GM12878 (cell line): ENCODE measurements around the gene WWTR1. TPM values are rescaled to one million over a fixed set of nuclear protein-coding genes. Genes with fewer than 3 reads are reported as not detected.

Experiments
- ATAC-seq: fragments of 200-7000 bp; cut with Tn5 transposase; 3 replicates; pipeline ENCODE4 v1.9.1; 2020; ENCODE audit warnings: mild to moderate bottlenecking, moderate library complexity
- BruUV-seq: library from RNA; stranded (reverse); fragments of 400-500 nt; replicated peaks from 2 replicates; lab custom pipeline; 2021; lab: Mats Ljungman, UMichigan
- CTCF ChIA-PET: fragments of 300-600 bp; sonication (Branson Sonifier 250); formaldehyde crosslinking; extraction: SDS; loops from one replicate; lab custom pipeline; 2021; ENCODE audit warnings: inconsistent platforms; lab: Yijun Ruan, JAX
- POLR2A ChIA-PET: fragments of 350-600 bp; formaldehyde crosslinking; extraction: SDS; loops from one replicate; lab custom pipeline; 2021; ENCODE audit warnings: inconsistent platforms; lab: Charles Lee
- RAD21 ChIA-PET: fragments of 300-600 bp; sonication (Branson Sonifier 250); formaldehyde crosslinking; loops from one replicate; lab custom pipeline; 2023; ENCODE audit warnings: antibody characterized with exemption; ENCODE audit not compliant: unreplicated experiment; lab: Charles Lee
- SMC1A ChIA-PET: fragments of 300-600 bp; sonication (Branson Sonifier 250); formaldehyde crosslinking; loops from one replicate; lab custom pipeline; 2023; ENCODE audit not compliant: unreplicated experiment, uncharacterized antibody; lab: Charles Lee
- DNase-seq: peaks from one replicate; pipeline ENCODE4 v3.0.0-alpha.2; 2011; ENCODE audit warnings: low read depth, low spot score
- FAIRE-seq: peaks from 3 replicates; lab custom pipeline; 2011; peaks lifted over from hg19 to GRCh38; lab: Jason Lieb, UNC
- H2AFZ ChIP-seq: 2 replicates; pipeline ENCODE4 v1.6.0; 2011; ENCODE audit warnings: low read depth, low read length, control low read depth; ENCODE audit not compliant: control insufficient read depth
- H3K27ac ChIP-seq: 2 replicates; pipeline ENCODE4 v1.5.1; 2011; ENCODE audit warnings: control low read depth; ENCODE audit not compliant: control insufficient read depth, insufficient read depth
- H3K27me3 ChIP-seq, 2 experiments: replicated peaks in 1 of 2; 2 replicates each; pipeline versions ENCODE4 v1.6.0 to v1.6.1; 2011; ENCODE audit warnings: low read length in 1 of 2; ENCODE audit not compliant: control insufficient read depth in 2 of 2, insufficient read depth in 2 of 2
- H3K36me3 ChIP-seq, 2 experiments: 2 replicates each; pipeline ENCODE4 v1.5.1; 2011; ENCODE audit warnings: low read length in 1 of 2; ENCODE audit not compliant: control insufficient read depth in 2 of 2, insufficient read depth in 2 of 2
- H3K4me1 ChIP-seq: 2 replicates; pipeline ENCODE4 v1.6.1; 2011; ENCODE audit warnings: mild to moderate bottlenecking, low read length, moderate library complexity, mixed read lengths; ENCODE audit not compliant: control insufficient read depth, insufficient read depth
- H3K4me2 ChIP-seq: 2 replicates; pipeline ENCODE4 v1.6.0; 2011; ENCODE audit warnings: control low read depth; ENCODE audit not compliant: control insufficient read depth, insufficient read depth
- H3K4me3 ChIP-seq: fragments of 200-600 bp; sonication (generic); 2 replicates; pipeline ENCODE4 v1.5.1; 2016
- H3K79me2 ChIP-seq: 2 replicates; pipeline ENCODE4 v1.6.0; 2011; ENCODE audit warnings: low read length; ENCODE audit not compliant: control insufficient read depth, insufficient read depth
- H3K9ac ChIP-seq: 2 replicates; pipeline ENCODE4 v1.8.0; 2011; ENCODE audit warnings: low read length, control low read depth, mixed read lengths; ENCODE audit not compliant: control insufficient read depth, insufficient read depth
- H3K9me3 ChIP-seq: replicated peaks from 3 replicates; pipeline ENCODE4 v1.5.1; 2011; ENCODE audit warnings: mild to moderate bottlenecking, low read length; ENCODE audit not compliant: control insufficient read depth, insufficient read depth
- H4K20me1 ChIP-seq: 2 replicates; pipeline ENCODE4 v1.6.0; 2011; ENCODE audit not compliant: control insufficient read depth, insufficient read depth
- BCL3 ChIP-seq: IDR thresholded peaks from 2 replicates; pipeline ENCODE4 v1.6.1; 2011; ENCODE audit warnings: borderline replicate concordance, low read depth, mild to moderate bottlenecking, moderate library complexity, low read length; ENCODE audit not compliant: insufficient read depth, poor library complexity, severe bottlenecking
- DPF2 ChIP-seq: fragments of 450-650 bp; IDR thresholded peaks from 2 replicates; pipeline ENCODE4 v1.6.1; 2017; ENCODE audit warnings: mild to moderate bottlenecking
- KDM1A ChIP-seq: fragments of 200-600 bp; sonication (generic); IDR thresholded peaks from 2 replicates; pipeline ENCODE4 v1.6.1; 2016; ENCODE audit warnings: borderline replicate concordance
- KLF5 ChIP-seq: fragments of 450-650 bp; IDR thresholded peaks from 2 replicates; pipeline ENCODE4 v1.6.1; 2014; ENCODE audit warnings: mild to moderate bottlenecking; ENCODE audit not compliant: partially characterized antibody
- MAX ChIP-seq: IDR thresholded peaks from 2 replicates; pipeline ENCODE4 v1.6.1; 2012; ENCODE audit warnings: low read depth, low read length, improper control_type of control experiment
- MEF2A ChIP-seq: IDR thresholded peaks from 2 replicates; pipeline ENCODE4 v1.6.1; 2011; ENCODE audit warnings: low read depth, mild to moderate bottlenecking, low read length, moderate library complexity; ENCODE audit not compliant: insufficient read depth
- MLLT1 ChIP-seq: fragments of 450-650 bp; IDR thresholded peaks from 2 replicates; pipeline ENCODE4 v1.6.1; 2016; ENCODE audit warnings: mild to moderate bottlenecking
- NRF1 ChIP-seq: conservative IDR thresholded peaks from 2 replicates; pipeline ENCODE4 v1.6.1; 2011; ENCODE audit warnings: mild to moderate bottlenecking, low read depth, low read length, improper control_type of control experiment
- PBX3 ChIP-seq: IDR thresholded peaks from 2 replicates; pipeline ENCODE4 v1.6.1; 2011; ENCODE audit warnings: mild to moderate bottlenecking, low read depth, low read length, moderate library complexity; ENCODE audit not compliant: insufficient replicate concordance
- POU2F2 ChIP-seq: IDR thresholded peaks from 3 replicates; pipeline ENCODE4 v1.6.1; 2011; ENCODE audit warnings: low read depth, mild to moderate bottlenecking, low read length, borderline replicate concordance
- RAD51 ChIP-seq: fragments of 450-650 bp; IDR thresholded peaks from 2 replicates; pipeline ENCODE4 v1.6.1; 2016; ENCODE audit warnings: moderate library complexity, mild to moderate bottlenecking, inconsistent platforms
- RCOR1 ChIP-seq: conservative IDR thresholded peaks from 2 replicates; pipeline ENCODE4 v1.6.1; 2012; ENCODE audit warnings: low read depth, low read length, improper control_type of control experiment
- RELA ChIP-seq: fragments of 450-650 bp; IDR thresholded peaks from 2 replicates; pipeline ENCODE4 v1.8.0; 2014; ENCODE audit warnings: borderline replicate concordance; ENCODE audit not compliant: partially characterized antibody
- TCF7 ChIP-seq: IDR thresholded peaks from 2 replicates; pipeline ENCODE4 v1.6.1; 2014; ENCODE audit warnings: antibody characterized with exemption, borderline replicate concordance
- WGBS: methylation state at CpG from one replicate; pipeline ENCODE4 v1.1.6; 2016; ENCODE audit warnings: low lambda C conversion rate; ENCODE audit not compliant: insufficient replicate concordance, insufficient coverage; ENCODE audit errors: missing lambda C conversion rate; 5-methylcytosine and 5-hydroxymethylcytosine counted together
- in situ Hi-C: fragments of 300-500 bp; cut with MboI; formaldehyde crosslinking; loops from 9 replicates; pipeline ENCODE4 v1.14.3; 2018; ENCODE audit warnings: mixed read lengths
- intact Hi-C: fragments of 100-400 bp; cut with micrococcal nuclease; formaldehyde crosslinking; loops from one replicate; pipeline ENCODE4 v1.14.2; 2022; ENCODE audit not compliant: unreplicated experiment
- polyA plus RNA-seq, 11 experiments: library from polyadenylated mRNA; depleted of rRNA in 4 of 11; unstranded in 6 of 11; stranded (reverse) in 5 of 11; fragments of >200 nt; fragmentation: Nextera tagmentation in 4 of 11; fragmentation: Illumina TruSeq in 1 of 11; extraction: Ambion mirVana in 4 of 11; extraction: Trizol in 1 of 11; gene quantifications; 1 replicate in 1 of 11; 2 replicates in 10 of 11; pipeline versions ENCODE4 v1.2.1 to v1.2.3, GENCODE V29; 2011 to 2016; ENCODE audit warnings: inconsistent platforms in 2 of 11, missing spikeins in 2 of 11, low read depth in 1 of 11
- total RNA-seq, 4 experiments: library from RNA; depleted of rRNA in 3 of 4; stranded (reverse); fragments of >200 nt in 3 of 4; fragmentation: Illumina TruSeq in 1 of 4; extraction: Trizol in 1 of 4; gene quantifications; 2 replicates each; pipeline versions ENCODE4 v1.2.1 to v1.2.3, GENCODE V29; 2013 to 2021

The WWTR1 gene
- total and polyA plus RNA-seq, 10 of the 15 experiments (the other 5 are each of a cell fraction or from before 2014, with no cell fraction given): 2.5 to 18.5 (median 5.8) TPM

- TF ChIP-seq MLLT1: no peak
- no peak for TF ChIP-seq POU2F2
- no peak for TF ChIP-seq RELA
- TF ChIP-seq KDM1A: no peak
- no peak for TF ChIP-seq MAX
- TF ChIP-seq TCF7: no peak
- no peak for TF ChIP-seq RCOR1
- no peak for TF ChIP-seq BCL3
- TF ChIP-seq DPF2: no peak
These were observed 119.5 kb downstream of the WWTR1 start (continued) for GRCh38 chr3:149538371-149538770.

- CTCF ChIA-PET: interaction anchor here (6.5 to 6.9 kb wide), 2 partner anchors 181 to 234 kb away, joined by 128 to 150 read pairs; no protein-coding TSS in a partner anchor
- SMC1A ChIA-PET: interaction anchor here (0.7 to 6.9 kb wide), 5 partner anchors 16 to 180 kb away, joined by 3 to 90 read pairs (median 3); no protein-coding TSS in a partner anchor
These were observed 121.4 kb downstream of the WWTR1 start for GRCh38 chr3:149536429-149536828.

More at GRCh38 chr3:149536429-149536828, 121.4 kb downstream of the WWTR1 start:
- Histone ChIP-seq H3K4me1 (peaks cover 12% of the 10 kb centered on the region), H3K4me3 (no peak overlapping the region), H3K79me2 (no peaks in the 10 kb centered on the region), H2AFZ (no peak overlapping the region), H3K27me3 (no peaks in the 10 kb centered on the region), H3K4me2 (no peak overlapping the region), H3K27ac (no peak overlapping the region), H3K9ac (no peak overlapping the region), H3K9me3 (no peaks in the 10 kb centered on the region), H3K36me3 (no peaks in the 10 kb centered on the region), H4K20me1 (no peaks in the 10 kb centered on the region)
- no peak for FAIRE-seq
- RAD21 ChIA-PET: interaction anchor here (4.2 kb wide), 1 partner anchor 122 kb away, joined by 21 read pairs; the partner anchor contains the start of gene WWTR1
- ATAC-seq: no peak
- no peak for TF ChIP-seq NRF1
- TF ChIP-seq KLF5: no peak
- no peak for TF ChIP-seq RAD51
- TF ChIP-seq PBX3: no peak
- no peak for TF ChIP-seq MEF2A
- in situ Hi-C loops: no loop called here
- intact Hi-C loops: no loop called here
- WGBS: 98% methylated on average over 7 of the region's 11 CpGs
- POLR2A ChIA-PET: no interaction called here
- no peak for DNase-seq
- BruUV-seq: no TSS peak
